Suprapubic skin (tissue), 4 donors: ENCODE data around the gene WDPCP. TPM values are rescaled to one million over a fixed set of nuclear protein-coding genes. Genes with fewer than 3 reads are reported as not detected.
"Not testable (repeated sequence)": the region's sequence is repeated elsewhere in the genome, so short reads cannot be mapped to it uniquely, and the experiment has no call there.

Experiments used
- DNase-seq, 2 donors: peaks; one replicate each; pipeline ENCODE4 v3.0.0-alpha.2; 2019; ENCODE audit warnings: low spot score in 2 of 2
- H3K27ac ChIP-seq: fragments of 200-600 bp; sonication (generic); one replicate; pipeline ENCODE4 v1.5.1; 2019
- H3K27me3 ChIP-seq: fragments of 200-600 bp; sonication (generic); one replicate; pipeline ENCODE4 v1.5.1; 2019
- H3K36me3 ChIP-seq: fragments of 200-600 bp; sonication (generic); one replicate; pipeline ENCODE4 v1.5.1; 2019
- H3K4me1 ChIP-seq: fragments of 200-600 bp; sonication (generic); one replicate; pipeline ENCODE4 v1.5.1; 2019
- H3K4me3 ChIP-seq: fragments of 200-600 bp; sonication (generic); one replicate; pipeline ENCODE4 v1.5.1; 2019; ENCODE audit warnings: mild to moderate bottlenecking
- H3K9me3 ChIP-seq: fragments of 200-600 bp; sonication (generic); one replicate; pipeline ENCODE4 v1.5.1; 2019
- CTCF ChIP-seq, 2 donors: fragments of 200-600 bp in 1 of 2; fragments of 450-650 bp in 1 of 2; sonication (generic) in 1 of 2; IDR thresholded peaks; one replicate each; pipeline ENCODE4 v1.5.1; 2016 to 2019; ENCODE audit warnings: antibody characterized with exemption in 2 of 2, mild to moderate bottlenecking in 1 of 2, moderate library complexity in 1 of 2
- EP300 ChIP-seq: sonication (generic); formaldehyde crosslinking; IDR thresholded peaks from one replicate; pipeline ENCODE4 v1.6.1; 2017; ENCODE audit warnings: antibody characterized with exemption
- POLR2A ChIP-seq, 2 donors: fragments of 450-650 bp; IDR thresholded peaks; one replicate each; pipeline ENCODE4 v1.6.1; 2017; ENCODE audit warnings: antibody characterized with exemption in 2 of 2, mild to moderate bottlenecking in 2 of 2, moderate library complexity in 2 of 2
- POLR2AphosphoS5 ChIP-seq, 3 donors: sonication (generic); formaldehyde crosslinking; IDR thresholded peaks; one replicate each; pipeline ENCODE4 v1.6.1; 2017; ENCODE audit warnings: antibody characterized with exemption in 3 of 3
- WGBS: methylation state at CpG from one replicate; pipeline ENCODE4 v1.1.5; 2018; 5-methylcytosine and 5-hydroxymethylcytosine counted together
- total RNA-seq, 4 donors: library from RNA; depleted of rRNA; stranded (reverse); fragments of >200 nt; gene quantifications; one replicate each; pipeline ENCODE4 v1.1.0, GENCODE V29; 2016

WDPCP gene
- total RNA-seq, 4 donors from 2014 or later: 6.7 to 18.7 (median 9.7) TPM

DNA sequence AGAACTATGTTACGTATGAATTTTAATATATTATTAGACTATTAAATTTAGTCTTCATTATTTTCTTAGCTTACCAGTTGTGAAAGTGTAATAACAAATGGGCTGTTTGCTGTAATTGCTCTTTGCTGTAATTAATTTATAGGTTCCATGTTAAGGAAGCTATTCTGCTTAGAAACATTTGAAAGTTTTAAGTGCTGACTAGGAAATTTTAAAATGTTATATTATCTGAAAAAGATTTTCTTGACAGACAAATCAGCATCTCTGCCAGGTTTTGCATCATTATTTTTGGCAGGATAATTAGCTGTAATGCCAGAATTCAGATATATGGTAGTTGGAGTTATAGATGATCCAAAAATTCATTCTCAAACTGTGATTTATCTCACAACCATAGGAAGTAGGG, 495.4 kb downstream of the WDPCP start:
- 2% methylated on average over 1 of the region's 1 CpG for WGBS
- H3K27me3 ChIP-seq: no peaks in the 10 kb centered on the region
- no peak overlapping the region for H3K27ac ChIP-seq
- TF ChIP-seq POLR2A (IDR thresholded peaks at IDR 0.05): no peak
- TF ChIP-seq CTCF (IDR thresholded peaks at IDR 0.05): no peak
- no peaks in the 10 kb centered on the region for H3K36me3 ChIP-seq
- H3K4me3 ChIP-seq: no peak overlapping the region
- no peaks in the 10 kb centered on the region for H3K9me3 ChIP-seq
- no peak for DNase-seq
- no peaks in the 10 kb centered on the region for H3K4me1 ChIP-seq

DNA sequence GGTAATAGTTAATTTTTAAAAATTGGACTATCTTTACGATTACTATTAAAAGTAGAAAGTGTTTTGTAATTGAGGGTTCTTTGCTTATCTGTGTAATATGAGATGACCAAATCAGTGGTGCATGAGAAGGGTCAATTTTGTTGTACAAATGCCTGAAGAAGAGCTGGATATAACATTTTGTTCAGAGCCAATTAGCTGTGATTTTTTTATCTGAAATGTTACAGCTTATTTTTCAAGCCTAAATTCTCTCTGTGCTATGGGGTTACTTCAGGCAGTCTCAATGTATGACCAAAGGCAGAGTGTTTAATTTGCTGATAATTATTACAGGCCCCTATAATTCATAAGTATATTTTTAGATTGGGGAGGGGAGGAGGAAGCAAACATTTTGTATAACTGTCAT, 495.9 kb downstream of the WDPCP start:
- DNase-seq: no peak
- 93% methylated on average over 1 of the region's 1 CpG for WGBS

GRCh38 chr2:63086687-63087086, 501.6 kb downstream of the WDPCP start:
- Histone ChIP-seq H3K4me1 (no peaks in the 10 kb centered on the region), H3K4me3 (no peak overlapping the region), H3K36me3 (no peaks in the 10 kb centered on the region), H3K27me3 (no peaks in the 10 kb centered on the region), H3K9me3 (no peaks in the 10 kb centered on the region), H3K27ac (no peak overlapping the region)
- TF ChIP-seq POLR2A (IDR thresholded peaks at IDR 0.05): no peak
- TF ChIP-seq POLR2AphosphoS5 (IDR thresholded peaks at IDR 0.05): no peak
- TF ChIP-seq CTCF (IDR thresholded peaks at IDR 0.05): no peak
- no peak for TF ChIP-seq EP300
- 57% methylated on average over 1 of the region's 1 CpG for WGBS
- no peak for DNase-seq

More for the DNA sequence above, 495.9 kb downstream of the WDPCP start:
- H3K9me3 ChIP-seq: no peaks in the 10 kb centered on the region
- no peaks in the 10 kb centered on the region for H3K36me3 ChIP-seq
- no peak for TF ChIP-seq POLR2AphosphoS5 (IDR thresholded peaks at IDR 0.05)
- TF ChIP-seq CTCF (IDR thresholded peaks at IDR 0.05): no peak
- no peak for TF ChIP-seq POLR2A (IDR thresholded peaks at IDR 0.05)
- TF ChIP-seq EP300: no peak
- H3K4me1 ChIP-seq: no peaks in the 10 kb centered on the region
- no peaks in the 10 kb centered on the region for H3K27me3 ChIP-seq
- no peak overlapping the region for H3K4me3 ChIP-seq
- no peak overlapping the region for H3K27ac ChIP-seq

DNA sequence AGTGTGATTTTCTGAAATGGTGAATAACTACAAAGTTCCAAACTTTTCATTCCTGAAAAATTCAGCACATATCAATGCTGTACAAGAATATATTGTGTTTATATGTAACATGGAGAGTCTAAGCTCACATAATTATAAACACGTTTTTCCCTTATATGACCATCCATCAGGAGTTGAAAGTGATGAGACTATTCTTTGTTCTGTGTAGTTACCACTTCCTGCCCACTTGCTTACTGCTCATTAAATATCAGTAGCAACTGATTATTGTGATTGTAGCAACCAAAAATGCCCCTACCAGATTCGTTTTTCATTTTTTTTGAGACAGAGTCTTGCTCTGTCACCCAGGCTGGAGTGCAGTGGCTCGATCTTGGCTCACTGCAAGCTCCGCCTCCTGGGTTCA, 506.9 kb downstream of the WDPCP start:
- Histone ChIP-seq H3K4me3 (no peak overlapping the region), H3K27ac (no peak overlapping the region), H3K36me3 (no peaks in the 10 kb centered on the region), H3K27me3 (no peaks in the 10 kb centered on the region), H3K4me1 (no peaks in the 10 kb centered on the region), H3K9me3 (no peaks in the 10 kb centered on the region)
- no peak for DNase-seq
- WGBS: 78% methylated on average over 4 of the region's 4 CpGs
- TF ChIP-seq POLR2AphosphoS5 (IDR thresholded peaks at IDR 0.05) (no peak), POLR2A (IDR thresholded peaks at IDR 0.05) (no peak), EP300 (no peak), CTCF (IDR thresholded peaks at IDR 0.05) (no peak)

DNA sequence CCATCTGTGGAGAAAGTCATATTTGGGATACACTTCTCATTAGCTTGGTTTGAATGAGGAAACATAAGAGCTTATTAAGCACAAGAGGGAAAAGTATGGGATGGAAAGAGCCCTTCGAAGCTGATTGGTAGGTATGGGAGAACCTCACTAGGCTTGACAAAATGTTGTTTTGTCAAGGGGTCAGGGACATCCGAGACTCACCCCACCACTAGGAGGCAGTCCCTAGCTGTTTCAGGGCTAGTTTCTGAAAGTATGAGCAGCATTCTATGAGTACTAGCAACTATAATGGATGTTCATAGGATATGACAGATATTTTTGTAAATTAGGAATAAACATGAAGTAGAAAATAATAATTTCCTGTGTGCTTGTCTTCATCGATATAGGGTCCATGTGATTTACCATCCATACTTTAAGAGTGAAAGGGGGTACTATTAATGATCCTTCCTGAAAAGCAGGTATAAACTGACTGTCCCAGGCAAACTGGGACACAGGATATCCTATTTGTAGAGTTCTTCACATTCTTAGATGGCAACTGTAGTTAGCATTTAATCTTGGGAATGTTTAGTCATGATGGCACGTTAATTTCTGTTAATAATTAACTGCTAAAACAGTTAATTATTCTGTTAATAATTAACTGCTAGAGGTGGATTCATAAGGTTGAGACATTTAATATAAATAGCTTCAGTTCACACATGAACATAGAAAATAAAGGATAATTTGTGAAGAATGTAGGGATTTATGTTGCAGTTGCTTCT, 509.2 kb downstream of the WDPCP start:
- 72% methylated on average over 4 of the region's 4 CpGs for WGBS
- H3K36me3 ChIP-seq: no peaks in the 10 kb centered on the region
- no peaks in the 10 kb centered on the region for H3K27me3 ChIP-seq
- H3K4me3 ChIP-seq: no peak overlapping the region
- no peaks in the 10 kb centered on the region for H3K9me3 ChIP-seq
- no peaks in the 10 kb centered on the region for H3K4me1 ChIP-seq
- H3K27ac ChIP-seq: no peak overlapping the region
- DNase-seq: no peak
- TF ChIP-seq EP300: no peak
- TF ChIP-seq POLR2A (IDR thresholded peaks at IDR 0.05): no peak
- no peak for TF ChIP-seq POLR2AphosphoS5 (IDR thresholded peaks at IDR 0.05)
- no peak for TF ChIP-seq CTCF (IDR thresholded peaks at IDR 0.05)

DNA sequence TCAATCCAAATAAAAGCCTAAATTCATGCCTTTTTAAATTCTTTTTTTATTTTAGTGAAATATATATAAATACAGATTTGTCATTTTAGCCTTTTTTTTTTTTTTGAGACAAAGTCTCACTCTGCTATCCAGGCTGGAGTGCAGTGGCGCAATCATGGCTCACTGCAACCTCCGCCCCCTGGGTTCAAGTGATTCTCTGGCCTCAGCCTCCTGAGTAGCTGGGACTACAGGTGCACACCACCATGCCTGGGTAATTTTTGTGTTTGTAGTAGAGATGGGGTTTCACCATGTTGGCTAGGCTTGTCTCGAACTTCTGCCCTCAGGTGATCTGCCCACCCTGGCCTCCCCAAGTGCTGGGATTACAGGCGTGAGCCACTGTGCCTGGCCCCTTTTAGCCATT, 513.9 kb downstream of the WDPCP start:
- H3K36me3 ChIP-seq, H3K9me3 ChIP-seq, H3K27ac ChIP-seq, H3K27me3 ChIP-seq, H3K4me3 ChIP-seq, DNase-seq, H3K4me1 ChIP-seq: not testable (repeated sequence)
- 91% methylated on average over 4 of the region's 4 CpGs for WGBS
